ENCODE measurements around the gene ELF1. TPM values are rescaled to one million over a fixed set of nuclear protein-coding genes. Genes with fewer than 3 reads are reported as not detected.

ELF1 gene
- total and polyA plus RNA-seq, 2 of the 8 experiments (the other 6 are each of a cell fraction or from before 2014, with no cell fraction given) = 5.6 to 18.2 TPM

- Histone ChIP-seq H3K23me2 (ENCODE audit: low read depth, low read length) (no peaks in the 10 kb centered on the region), H2BK5ac (ENCODE audit: low read depth, low read length) (no peak overlapping the region), H4K20me1 (replicated peaks in 1 of 2; ENCODE audit: control insufficient read depth in 1 of 2, insufficient read depth in 2 of 2, low read length in 2 of 2) (no peaks in the 10 kb centered on the region), H3K9ac (replicated peaks in 1 of 4; ENCODE audit: extremely low read depth in 1 of 4, low read depth in 3 of 4, low read length in 3 of 4) (no peak overlapping the region), H3K79me2 (ENCODE audit: control insufficient read depth in 1 of 2, insufficient read depth in 2 of 2, low read length in 2 of 2) (peaks cover under 1 to 3% of the 10 kb centered on the region in 2 experiments; a peak in 2 of 4 replicates), H3K27ac (ENCODE audit: low read depth, low read length) (no peak overlapping the region), H2BK120ac (replicated peaks; ENCODE audit: low read depth, low read length) (no peak overlapping the region), H2BK12ac (ENCODE audit: low read depth, low read length) (no peak overlapping the region), H2AK5ac (ENCODE audit: low read depth, low read length) (no peak overlapping the region), H3K56ac (replicated peaks; ENCODE audit: insufficient read length, low read depth, low read length) (no peak overlapping the region), H3K23ac (ENCODE audit: insufficient read length) (no peak overlapping the region), H3K18ac (ENCODE audit: extremely low read depth, low read length) (no peak overlapping the region), H3K27me3 (replicated peaks in 1 of 4; ENCODE audit: control insufficient read depth in 3 of 4, extremely low read depth in 1 of 4, insufficient read depth in 3 of 4, low read length in 3 of 4) (no peaks in the 10 kb centered on the region), H2BK20ac (ENCODE audit: low read length) (no peak overlapping the region), H2BK15ac (ENCODE audit: low read length) (no peak overlapping the region), H4K8ac (ENCODE audit: extremely low read depth, insufficient read depth, low read length) (no peak overlapping the region), H3K4ac (replicated peaks; ENCODE audit: insufficient read length, low read depth, low read length) (no peak overlapping the region), H3K4me3 (ENCODE audit: extremely low read depth in 1 of 4, insufficient read depth in 2 of 4, low read depth in 3 of 4, low read length in 4 of 4) (no peak overlapping the region), H3K36me3 (ENCODE audit: control insufficient read depth in 2 of 4, insufficient read depth in 4 of 4, low read length in 3 of 4) (no peaks in the 10 kb centered on the region), H3K14ac (ENCODE audit: insufficient read length) (no peak overlapping the region), H4K91ac (replicated peaks; ENCODE audit: insufficient read length, low read length) (no peak overlapping the region), H3K4me1 (replicated peaks in 1 of 4; ENCODE audit: control insufficient read depth in 3 of 4, insufficient read depth in 4 of 4, low read length in 3 of 4) (peaks cover 0 to 5% (median 0%) of the 10 kb centered on the region in 4 experiments; a peak in 1 of 7 replicates), H3K4me2 (ENCODE audit: insufficient read depth in 1 of 2, low read depth in 2 of 2, low read length in 2 of 2) (no peak overlapping the region), H4K5ac (ENCODE audit: insufficient read length, low read depth, low read length) (no peak overlapping the region), H2AFZ (ENCODE audit: low read length) (no peak overlapping the region), H3K9me3 (ENCODE audit: insufficient read depth in 2 of 2, low read depth in 1 of 2, low read length in 1 of 2) (no peaks in the 10 kb centered on the region), H3K79me1 (ENCODE audit: low read depth, low read length) (no peaks in the 10 kb centered on the region)
- WGBS, 2 experiments (ENCODE audit: extremely low coverage in 1 of 2, insufficient coverage in 1 of 2, insufficient read length in 1 of 2, insufficient replicate concordance in 2 of 2, low coverage in 1 of 2, low lambda C conversion rate in 2 of 2, missing lambda C conversion rate in 1 of 2) = 78% methylated on average over 2 of the region's 2 CpGs; no CpG with 5 or more reads in 1 of the 2 experiments
- CTCF ChIA-PET (ENCODE audit: partially characterized antibody) = interaction anchor here (0.6 kb wide), 1 partner anchor 188 kb away, joined by 4 read pairs; no protein-coding TSS in a partner anchor
- POLR2A ChIA-PET (ENCODE audit: partially characterized antibody) = interaction anchor here (0.7 kb wide), 1 partner anchor 75 kb away, joined by 3 read pairs; no protein-coding TSS in a partner anchor
- no peak for DNase-seq (ENCODE audit: low read depth in 1 of 2, low spot score in 2 of 2)
- FAIRE-seq = no peak
- TF ChIP-seq RBBP5 (IDR thresholded peaks at IDR 0.05; ENCODE audit: borderline replicate concordance, low read depth, low read length) (no peak), EP300 (IDR thresholded peaks at IDR 0.05; ENCODE audit: borderline replicate concordance in 1 of 2, low read depth in 2 of 2, low read length in 2 of 2) (no peak)
Measured at GRCh38 chr13:41032691-41033376, 13.7 kb upstream of the ELF1 start.
